Measurements from ENCODE around the gene SYDE1.
"Not testable (repeated sequence)": the region's sequence is repeated elsewhere in the genome, so short reads cannot be mapped to it uniquely, and the experiment has no call there.

Gene SYDE1

GRCh38 chr19:15107061-15108010 lies at the start of gene SYDE1:
Gene SYDE1, plus strand, starts transcription at chr19:15107401. Its CDS starts 33 bp downstream, at chr19:15107434.
- FAIRE-seq (peak; percentile 74), DNase-seq (ENCODE audit: insufficient read length, low spot score) (peak; percentile 86)

GRCh38 chr19:15062036-15062435 lies 45.2 kb upstream of the SYDE1 start:
- DNase-seq (ENCODE audit: insufficient read length, low spot score) (no peak), FAIRE-seq (no peak)

GRCh38 chr19:15070386-15070785 lies 36.8 kb upstream of the SYDE1 start:
- FAIRE-seq = not testable (repeated sequence)

GRCh38 chr19:15072930-15073647 lies 34.1 kb upstream of the SYDE1 start:
- FAIRE-seq (no peak), DNase-seq (ENCODE audit: insufficient read length, low spot score) (no peak)

More at GRCh38 chr19:15070386-15070785, 36.8 kb upstream of the SYDE1 start:
- DNase-seq (ENCODE audit: insufficient read length, low spot score) = not testable (repeated sequence)

- DNase-seq (ENCODE audit: insufficient read length, low spot score) = no peak
- no peak for FAIRE-seq
Observed at GRCh38 chr19:15074371-15074770, 32.8 kb upstream of the SYDE1 start.

- FAIRE-seq = no peak
- no peak for DNase-seq (ENCODE audit: insufficient read length, low spot score)
Observed at GRCh38 chr19:15075806-15076205, 31.4 kb upstream of the SYDE1 start.

- not testable (repeated sequence) for DNase-seq (ENCODE audit: insufficient read length, low spot score); FAIRE-seq
Observed at GRCh38 chr19:15080002-15080401, 27.2 kb upstream of the SYDE1 start.

GRCh38 chr19:15081911-15082310 lies 25.3 kb upstream of the SYDE1 start, which contains the start of gene OR1I1:
Gene OR1I1, plus strand, starts transcription at chr19:15082211. Its CDS starts 4,855 bp downstream, at chr19:15087066.
- DNase-seq (ENCODE audit: insufficient read length, low spot score) (no peak), FAIRE-seq (no peak)

GRCh38 chr19:15087182-15087581 lies 20.0 kb upstream of the SYDE1 start:
- DNase-seq (ENCODE audit: insufficient read length, low spot score) (no peak), FAIRE-seq (no peak)

- DNase-seq (ENCODE audit: insufficient read length, low spot score) = no peak
Observed at GRCh38 chr19:15091918-15092753, 15.1 kb upstream of the SYDE1 start.

GRCh38 chr19:15093001-15093400 lies 14.2 kb upstream of the SYDE1 start:
- no peak for FAIRE-seq
- no peak for DNase-seq (ENCODE audit: insufficient read length, low spot score)

More at GRCh38 chr19:15091918-15092753, 15.1 kb upstream of the SYDE1 start:
- no peak for FAIRE-seq

GRCh38 chr19:15096223-15096622 lies 11.0 kb upstream of the SYDE1 start:
- DNase-seq (ENCODE audit: insufficient read length, low spot score) (no peak), FAIRE-seq (no peak)

GRCh38 chr19:15097980-15098379 lies 9.2 kb upstream of the SYDE1 start:
- not testable (repeated sequence) for DNase-seq (ENCODE audit: insufficient read length, low spot score); FAIRE-seq

GRCh38 chr19:15098460-15098859 lies 8.7 kb upstream of the SYDE1 start:
- FAIRE-seq (no peak), DNase-seq (ENCODE audit: insufficient read length, low spot score) (no peak)

GRCh38 chr19:15099017-15099582 lies 8.1 kb upstream of the SYDE1 start:
- no peak for FAIRE-seq

GRCh38 chr19:15101479-15102082 lies 5.6 kb upstream of the SYDE1 start:
- no peak for FAIRE-seq
- no peak for DNase-seq (ENCODE audit: insufficient read length, low spot score)

More at GRCh38 chr19:15099017-15099582, 8.1 kb upstream of the SYDE1 start:
- DNase-seq (ENCODE audit: insufficient read length, low spot score) = no peak

GRCh38 chr19:15104003-15104402 lies 3.2 kb upstream of the SYDE1 start:
- DNase-seq (ENCODE audit: insufficient read length, low spot score) (no peak), FAIRE-seq (no peak)

- DNase-seq (ENCODE audit: insufficient read length, low spot score) (no peak), FAIRE-seq (no peak)
Observed at GRCh38 chr19:15104411-15104810, 2.8 kb upstream of the SYDE1 start.

GRCh38 chr19:15105044-15105443 lies 2.2 kb upstream of the SYDE1 start:
- DNase-seq (ENCODE audit: insufficient read length, low spot score) = no peak
- no peak for FAIRE-seq

Data from HTR-8/SVneo (cell line).